HG03045 (cell line): ENCODE results near the gene DUOXA2.
"Not testable (repeated sequence)": the region's sequence is repeated elsewhere in the genome, so short reads cannot be mapped to it uniquely, and the experiment has no call there.

Source experiments
- ATAC-seq: cut with Tn5 transposase; IDR thresholded peaks from one replicate; pipeline ENCODE4 v1.9.1; 2021; ENCODE audit warnings: mild to moderate bottlenecking, moderate library complexity; ENCODE audit not compliant: unreplicated experiment

Gene DUOXA2

GRCh38 chr15:45134682-45135604, 20.8 kb downstream of the DUOXA2 start:
- no peak for ATAC-seq

GRCh38 chr15:45135705-45136377, 21.7 kb downstream of the DUOXA2 start:
- not testable (repeated sequence) for ATAC-seq

DNA sequence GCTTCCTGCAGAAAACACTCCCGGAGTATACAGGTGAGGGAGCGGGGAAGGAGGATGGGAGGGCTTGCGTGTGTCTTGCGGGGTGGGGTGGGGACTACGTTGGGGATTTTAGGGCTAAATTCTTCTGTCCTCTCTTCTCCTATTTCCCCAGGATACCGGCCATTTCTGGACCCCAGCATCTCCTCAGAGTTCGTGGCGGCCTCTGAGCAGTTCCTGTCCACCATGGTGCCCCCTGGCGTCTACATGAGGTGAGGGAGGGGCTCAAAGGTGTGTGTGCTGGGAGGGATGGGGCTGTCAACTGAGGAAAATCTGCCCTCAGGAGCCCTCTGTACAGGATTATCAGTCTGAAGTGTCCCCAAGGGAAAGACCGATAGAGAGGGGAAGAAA, 22.2 kb downstream of the DUOXA2 start:
- ATAC-seq, result no peak

DNA sequence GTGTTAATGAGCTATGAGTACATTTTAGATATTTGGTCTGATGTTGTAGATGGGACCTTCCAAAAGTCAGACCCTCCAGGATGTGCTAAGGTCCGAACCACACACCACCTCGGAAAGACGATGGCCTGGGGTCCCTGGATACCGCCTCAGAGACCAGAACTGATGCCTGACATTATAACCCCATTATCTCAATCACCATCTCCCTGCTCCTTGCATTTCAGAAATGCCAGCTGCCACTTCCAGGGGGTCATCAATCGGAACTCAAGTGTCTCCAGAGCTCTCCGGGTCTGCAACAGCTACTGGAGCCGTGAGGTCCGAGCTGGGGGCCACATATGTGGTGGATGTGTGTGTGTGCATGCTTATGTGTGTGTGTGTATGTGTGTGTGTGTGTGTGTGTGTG, 23.6 kb downstream of the DUOXA2 start:
- ATAC-seq, result no peak

DNA sequence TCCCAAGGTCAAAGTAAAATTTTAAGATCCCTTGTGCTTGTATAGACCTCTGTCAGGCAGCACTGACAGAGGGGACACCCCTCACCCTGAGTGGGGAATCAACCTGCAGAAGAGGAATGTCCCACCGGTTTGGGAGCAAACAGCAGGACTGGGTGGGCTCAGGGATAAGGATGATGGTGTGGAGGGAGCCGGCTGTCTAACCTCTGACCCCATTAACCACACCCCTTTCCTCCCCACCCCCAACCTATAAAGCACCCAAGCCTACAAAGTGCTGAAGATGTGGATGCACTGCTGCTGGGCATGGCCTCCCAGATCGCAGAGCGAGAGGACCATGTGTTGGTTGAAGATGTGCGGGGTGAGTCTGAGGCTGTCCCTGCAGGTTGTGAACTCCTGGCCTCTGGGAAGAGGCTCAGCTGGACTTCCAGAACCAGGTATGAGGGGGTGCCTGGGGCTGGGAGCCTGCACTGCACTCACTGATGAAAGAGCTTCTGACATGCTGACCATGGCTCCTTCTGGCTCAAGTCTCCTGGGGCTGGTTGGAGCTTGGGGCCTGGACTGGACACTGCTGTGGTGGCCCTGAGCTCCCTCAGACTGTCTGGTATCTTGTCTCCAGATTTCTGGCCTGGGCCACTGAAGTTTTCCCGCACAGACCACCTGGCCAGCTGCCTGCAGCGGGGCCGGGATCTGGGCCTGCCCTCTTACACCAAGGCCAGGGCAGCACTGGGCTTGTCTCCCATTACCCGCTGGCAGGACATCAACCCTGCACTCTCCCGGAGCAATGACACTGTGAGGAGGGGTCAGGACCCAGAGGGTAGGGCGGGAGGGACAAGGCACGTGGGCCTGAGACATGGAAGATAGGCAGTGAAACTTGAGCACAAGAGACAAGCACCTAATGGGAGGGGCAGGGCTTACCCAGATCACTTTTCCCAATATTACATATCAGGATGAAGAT, 25.0 kb downstream of the DUOXA2 start:
- no peak for ATAC-seq

- ATAC-seq, result no peak
Measured at GRCh38 chr15:45139770-45140169, 25.6 kb downstream of the DUOXA2 start.

DNA sequence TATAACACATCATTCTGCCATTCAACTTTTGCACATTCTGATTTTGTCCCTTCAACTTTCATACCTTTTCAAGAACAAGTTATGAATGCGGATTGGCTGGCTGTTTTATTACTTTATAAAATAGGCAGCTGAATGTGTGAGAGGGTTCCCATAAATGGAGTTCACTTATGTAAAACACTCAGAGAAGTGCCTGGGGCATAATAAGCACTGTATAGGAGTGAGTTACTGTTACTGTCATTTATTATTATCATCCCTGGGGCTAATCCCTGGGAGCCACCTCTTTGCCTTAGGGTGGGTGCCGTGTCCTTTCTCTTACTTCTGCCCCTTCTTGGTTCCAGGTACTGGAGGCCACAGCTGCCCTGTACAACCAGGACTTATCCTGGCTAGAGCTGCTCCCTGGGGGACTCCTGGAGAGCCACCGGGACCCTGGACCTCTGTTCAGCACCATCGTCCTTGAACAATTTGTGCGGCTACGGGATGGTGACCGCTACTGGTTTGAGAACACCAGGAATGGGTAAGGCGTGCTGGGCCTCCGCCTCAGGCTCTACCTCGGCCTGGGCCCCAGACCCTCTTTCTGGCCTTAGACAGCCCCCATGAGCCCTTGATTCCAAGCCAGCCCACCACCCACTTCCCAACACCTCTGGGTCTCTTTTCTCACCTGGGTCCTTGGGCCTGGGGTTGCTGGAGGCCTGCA, 26.6 kb downstream of the DUOXA2 start:
- ATAC-seq, result no peak

DNA sequence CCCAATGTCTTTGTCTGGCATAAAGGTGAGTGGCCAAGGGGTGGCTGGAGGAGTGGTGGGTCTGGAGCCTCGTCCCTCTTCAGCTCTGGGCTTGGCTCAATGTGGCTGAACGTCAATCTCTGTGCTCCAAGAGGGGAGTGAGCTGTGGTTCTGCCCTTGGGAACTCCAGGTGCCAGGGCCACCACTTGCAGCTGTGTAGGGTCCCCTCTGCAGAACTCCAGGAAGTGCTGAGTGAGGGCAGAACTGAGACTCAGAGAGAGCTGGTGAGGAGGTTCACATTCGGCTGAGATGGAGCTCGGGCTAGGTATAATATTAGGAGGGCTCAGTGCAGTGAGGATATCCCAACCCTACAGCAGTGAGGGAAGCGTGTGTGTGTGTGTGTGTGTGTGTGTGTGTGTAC, 27.3 kb downstream of the DUOXA2 start:
- no peak for ATAC-seq

DNA sequence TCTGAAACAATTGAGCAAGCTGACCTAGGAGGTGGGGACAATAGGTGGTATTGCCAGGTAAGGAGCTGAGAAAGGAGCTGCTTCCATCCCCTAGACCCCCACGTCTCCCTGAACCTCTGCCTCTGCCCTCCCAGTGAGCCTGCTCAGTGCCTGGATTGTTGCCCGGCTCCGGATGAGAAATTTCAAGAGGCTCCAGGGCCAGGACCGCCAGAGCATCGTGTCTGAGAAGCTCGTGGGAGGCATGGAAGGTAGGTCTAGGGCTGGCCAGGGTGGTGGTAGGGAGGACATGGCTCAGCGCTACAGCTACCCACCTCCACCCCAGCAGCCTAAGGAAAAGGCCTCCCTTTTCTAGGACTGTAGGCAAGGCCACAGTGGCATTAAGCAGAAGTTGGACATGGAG, 28.9 kb downstream of the DUOXA2 start:
- no peak for ATAC-seq

DNA sequence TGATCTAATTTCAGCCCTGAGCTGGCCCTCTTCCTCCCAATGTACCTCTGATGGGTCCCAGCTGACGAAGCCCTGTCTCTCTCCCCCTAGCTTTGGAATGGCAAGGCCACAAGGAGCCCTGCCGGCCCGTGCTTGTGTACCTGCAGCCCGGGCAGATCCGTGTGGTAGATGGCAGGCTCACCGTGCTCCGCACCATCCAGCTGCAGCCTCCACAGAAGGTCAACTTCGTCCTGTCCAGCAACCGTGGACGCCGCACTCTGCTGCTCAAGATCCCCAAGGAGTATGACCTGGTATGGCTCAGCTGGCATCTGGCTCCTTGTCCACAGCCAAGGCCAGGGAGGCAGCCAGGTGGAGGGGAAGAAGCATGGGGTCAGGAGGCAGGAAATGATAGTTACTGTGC, 29.8 kb downstream of the DUOXA2 start:
- no peak for ATAC-seq

GRCh38 chr15:45144775-45145174, 30.6 kb downstream of the DUOXA2 start:
- no peak for ATAC-seq

GRCh38 chr15:45146405-45146804, 32.3 kb downstream of the DUOXA2 start:
- ATAC-seq, result no peak

DNA sequence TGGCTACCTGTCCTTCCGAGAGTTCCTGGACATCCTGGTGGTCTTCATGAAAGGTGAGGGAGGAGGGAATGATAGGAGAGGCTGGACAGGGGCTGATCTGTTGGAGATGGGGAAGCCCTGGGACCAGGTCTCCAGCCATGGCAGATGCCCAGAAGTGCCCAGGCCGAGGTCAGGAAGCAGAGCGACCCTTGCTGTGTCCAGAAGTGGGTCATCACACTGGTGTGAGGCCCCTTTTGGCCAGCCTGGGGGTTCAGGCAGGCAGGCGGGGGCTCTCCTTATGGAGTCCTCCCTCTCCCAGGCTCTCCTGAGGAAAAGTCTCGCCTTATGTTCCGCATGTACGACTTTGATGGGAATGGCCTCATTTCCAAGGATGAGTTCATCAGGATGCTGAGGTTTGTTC, 33.5 kb downstream of the DUOXA2 start:
- ATAC-seq, result no peak

DNA sequence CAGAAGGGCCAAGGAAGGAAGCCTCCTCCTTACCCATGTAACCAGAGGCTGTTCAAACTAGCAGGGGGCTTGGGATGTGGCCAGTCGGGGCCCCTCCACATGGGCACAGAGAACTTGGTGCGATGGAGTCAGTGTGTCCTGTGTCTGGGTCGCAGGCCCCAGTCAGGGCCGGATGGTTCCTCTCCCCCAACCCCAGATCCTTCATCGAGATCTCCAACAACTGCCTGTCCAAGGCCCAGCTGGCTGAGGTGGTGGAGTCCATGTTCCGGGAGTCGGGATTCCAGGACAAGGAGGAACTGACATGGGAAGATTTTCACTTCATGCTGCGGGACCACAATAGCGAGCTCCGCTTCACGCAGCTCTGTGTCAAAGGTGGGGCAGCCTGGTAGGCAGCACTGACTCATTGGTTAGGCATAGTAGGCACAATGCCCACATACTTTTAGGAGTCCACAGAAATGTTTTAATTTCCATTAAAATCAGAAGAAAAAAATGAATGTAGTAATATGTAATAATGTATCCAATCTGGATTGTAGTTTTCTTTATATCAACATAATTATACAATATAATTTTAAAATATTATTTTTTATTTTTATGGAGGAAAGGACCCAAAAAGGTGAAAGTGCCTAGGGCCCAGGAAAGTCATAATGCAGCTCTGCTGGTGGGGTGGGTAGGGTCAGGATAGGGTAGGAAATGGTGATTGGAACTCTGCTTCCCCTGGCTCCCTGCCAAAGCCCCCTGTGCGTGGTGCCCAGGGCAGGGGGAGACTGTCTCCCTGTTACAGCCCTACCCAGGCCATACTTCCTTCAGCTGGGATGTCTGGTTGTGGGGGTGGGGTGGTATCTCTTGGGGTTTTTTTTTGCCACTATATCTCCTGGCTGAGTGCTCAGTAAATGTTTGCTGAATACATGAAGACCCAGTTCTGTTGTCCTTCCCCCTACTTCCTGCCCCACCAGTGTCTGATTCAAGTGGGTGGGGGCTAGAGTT, 34.2 kb downstream of the DUOXA2 start:
- no peak for ATAC-seq

- no peak for ATAC-seq
Measured at GRCh38 chr15:45149060-45149459, 34.9 kb downstream of the DUOXA2 start.

DNA sequence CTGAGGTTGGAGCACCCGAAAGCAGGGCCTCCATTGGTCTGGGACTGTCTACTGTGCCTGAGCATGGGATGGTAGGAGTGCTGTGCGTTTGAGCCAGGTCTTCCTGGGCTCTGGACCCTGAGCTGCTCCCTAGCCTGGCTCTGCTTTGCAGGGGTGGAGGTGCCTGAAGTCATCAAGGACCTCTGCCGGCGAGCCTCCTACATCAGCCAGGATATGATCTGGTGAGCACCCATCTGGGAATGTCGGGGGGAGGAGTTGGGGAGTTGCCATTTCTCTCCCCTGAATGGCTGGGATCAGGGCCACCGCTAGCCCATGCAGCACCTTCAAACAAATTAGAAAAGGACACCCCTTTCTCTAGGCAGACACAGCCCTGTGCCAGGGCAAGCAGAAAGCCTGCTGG, 36.4 kb downstream of the DUOXA2 start:
- no peak for ATAC-seq

DNA sequence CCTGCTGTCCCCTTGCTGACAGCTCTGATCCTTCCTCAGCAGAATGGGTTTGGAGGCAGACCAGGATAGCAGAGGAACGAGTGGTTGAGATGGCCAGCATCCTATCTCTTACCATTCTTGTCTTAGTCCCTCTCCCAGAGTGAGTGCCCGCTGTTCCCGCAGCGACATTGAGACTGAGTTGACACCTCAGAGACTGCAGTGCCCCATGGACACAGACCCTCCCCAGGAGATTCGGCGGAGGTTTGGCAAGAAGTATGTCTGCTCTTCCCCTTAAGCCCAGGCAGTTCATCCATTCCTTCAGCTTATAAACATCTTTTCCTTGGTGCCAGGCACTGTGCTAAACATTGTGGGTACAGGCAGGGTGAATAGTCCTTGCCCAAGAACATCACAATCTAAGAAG, 36.9 kb downstream of the DUOXA2 start:
- ATAC-seq, result no peak

- no peak for ATAC-seq
Measured at GRCh38 chr15:45151998-45152828, 38.1 kb downstream of the DUOXA2 start.

- no peak for ATAC-seq
Measured at GRCh38 chr15:45155739-45156138, 41.6 kb downstream of the DUOXA2 start.
